Measurements from ENCODE around the gene CAMK2G. TPM values are rescaled to one million over a fixed set of nuclear protein-coding genes. Genes with fewer than 3 reads are reported as not detected.

CAMK2G gene
- total RNA-seq, 4 donors from 2014 or later, result 72.0 to 131 (median 83.0) TPM

DNA sequence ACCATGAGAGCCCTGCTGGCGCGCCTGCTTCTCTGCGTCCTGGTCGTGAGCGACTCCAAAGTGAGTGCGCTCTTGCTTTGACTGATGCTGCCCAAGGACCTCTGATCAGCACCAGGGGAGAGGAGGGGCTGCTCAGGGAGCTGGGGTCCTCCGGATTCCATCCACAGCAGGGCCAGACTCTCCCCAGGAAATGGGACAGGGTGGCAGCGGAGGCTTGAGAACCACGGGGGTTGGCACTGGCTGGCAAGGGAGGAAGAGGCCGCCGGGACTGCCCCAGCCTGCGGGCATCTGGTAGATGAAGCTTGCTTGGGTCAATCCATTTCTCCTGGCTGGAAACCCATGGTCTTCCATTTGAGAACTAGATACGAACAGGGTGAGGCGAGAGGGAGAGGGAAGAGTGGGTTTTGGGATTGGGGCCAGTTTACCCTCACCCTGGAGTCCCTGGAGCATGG lies 37.2 kb upstream of the CAMK2G start:
- H3K4me3 ChIP-seq, result peak overlapping the region; percentile 48 to 71 (median 58)
- H3K27me3 ChIP-seq, result peaks cover 15% of the 10 kb centered on the region
- no peaks in the 10 kb centered on the region for H3K36me3 ChIP-seq
- WGBS, 2 donors (ENCODE audit: low coverage in 1 of 2), result 22% methylated on average over 8 of the region's 14 CpGs; no CpG with 5 or more reads in 1 of the 2 donors
- DNase-seq, result no peak
- H3K27ac ChIP-seq, result peak overlapping the region; percentile 61 to 82 (median 76)
- TF ChIP-seq POLR2A (IDR thresholded peaks at IDR 0.05), result no peak
- TF ChIP-seq, protein P1, sequence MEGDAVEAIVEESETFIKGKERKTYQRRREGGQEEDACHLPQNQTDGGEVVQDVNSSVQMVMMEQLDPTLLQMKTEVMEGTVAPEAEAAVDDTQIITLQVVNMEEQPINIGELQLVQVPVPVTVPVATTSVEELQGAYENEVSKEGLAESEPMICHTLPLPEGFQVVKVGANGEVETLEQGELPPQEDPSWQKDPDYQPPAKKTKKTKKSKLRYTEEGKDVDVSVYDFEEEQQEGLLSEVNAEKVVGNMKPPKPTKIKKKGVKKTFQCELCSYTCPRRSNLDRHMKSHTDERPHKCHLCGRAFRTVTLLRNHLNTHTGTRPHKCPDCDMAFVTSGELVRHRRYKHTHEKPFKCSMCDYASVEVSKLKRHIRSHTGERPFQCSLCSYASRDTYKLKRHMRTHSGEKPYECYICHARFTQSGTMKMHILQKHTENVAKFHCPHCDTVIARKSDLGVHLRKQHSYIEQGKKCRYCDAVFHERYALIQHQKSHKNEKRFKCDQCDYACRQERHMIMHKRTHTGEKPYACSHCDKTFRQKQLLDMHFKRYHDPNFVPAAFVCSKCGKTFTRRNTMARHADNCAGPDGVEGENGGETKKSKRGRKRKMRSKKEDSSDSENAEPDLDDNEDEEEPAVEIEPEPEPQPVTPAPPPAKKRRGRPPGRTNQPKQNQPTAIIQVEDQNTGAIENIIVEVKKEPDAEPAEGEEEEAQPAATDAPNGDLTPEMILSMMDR (IDR thresholded peaks at IDR 0.05), result no peak
- TF ChIP-seq EP300 (IDR thresholded peaks at IDR 0.05; ENCODE audit: low read depth), result no peak
- TF ChIP-seq POLR2AphosphoS5 (IDR thresholded peaks at IDR 0.05), result no peak
- H3K9me3 ChIP-seq, result no peaks in the 10 kb centered on the region
- peaks cover 6 to 62% (median 43%) of the 10 kb centered on the region in 4 donors for H3K4me1 ChIP-seq
- in situ Hi-C loops (cut with MboI; ENCODE audit: low pct_ligation_motif_present in 1 of 4, low pct_unique_long_range_greater_than_20kb in 1 of 4, low sequenced_read_pairs in 3 of 4) (no loop called here), intact Hi-C loops (cut with DNase I; ENCODE audit: low total_unique reads) (loop anchor here (1.0 kb wide), 1 partner anchor 27 kb away; no protein-coding TSS in a partner anchor)

DNA sequence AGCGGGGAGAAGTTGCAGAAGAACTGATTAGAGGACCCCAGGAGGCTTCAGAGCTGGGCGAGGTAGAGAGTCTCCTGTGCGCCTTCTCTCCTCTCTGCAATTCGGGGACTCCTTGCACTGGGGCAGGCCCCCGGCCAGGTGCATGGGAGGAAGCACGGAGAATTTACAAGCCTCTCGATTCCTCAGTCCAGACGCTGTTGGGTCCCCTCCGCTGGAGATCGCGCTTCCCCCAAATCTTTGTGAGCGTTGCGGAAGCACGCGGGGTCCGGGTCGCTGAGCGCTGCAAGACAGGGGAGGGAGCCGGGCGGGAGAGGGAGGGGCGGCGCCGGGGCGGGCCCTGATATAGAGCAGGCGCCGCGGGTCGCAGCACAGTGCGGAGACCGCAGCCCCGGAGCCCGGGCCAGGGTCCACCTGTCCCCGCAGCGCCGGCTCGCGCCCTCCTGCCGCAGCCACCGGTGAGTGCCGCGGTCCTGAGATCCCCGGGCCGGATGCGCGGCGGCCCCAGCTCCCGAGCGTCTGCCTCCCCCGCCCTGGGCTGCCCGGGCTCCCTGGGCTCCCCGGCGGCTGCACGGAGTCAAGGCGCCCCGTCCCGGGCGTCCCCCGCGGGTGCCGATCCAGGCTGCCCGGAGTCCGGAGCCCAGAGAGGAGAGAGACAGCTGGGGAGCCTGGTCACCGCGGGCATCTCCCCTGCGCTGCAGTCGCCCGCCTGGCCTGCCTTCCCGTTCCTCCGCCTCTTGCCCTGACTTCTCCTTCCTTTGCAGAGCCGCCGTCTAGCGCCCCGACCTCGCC lies 36.6 kb upstream of the CAMK2G start, which contains the start of gene PLAU:
Gene PLAU, plus strand, starts transcription at position 369 of the 789 bp plus-strand sequence. CDS start 424 bp downstream, outside the sequence.
- 0% methylated on average over 62 of the region's 74 CpGs; no CpG with 5 or more reads in 1 of the 2 donors for WGBS, 2 donors (ENCODE audit: low coverage in 1 of 2)
- Histone ChIP-seq H3K27me3 (peaks cover 15% of the 10 kb centered on the region), H3K4me3 (peak within 1 kb of the TSS; percentile 48 to 71 (median 58)), H3K9me3 (no peaks in the 10 kb centered on the region), H3K4me1 (peaks cover 6 to 67% (median 45%) of the 10 kb centered on the region in 4 donors), H3K27ac (peak within 1 kb of the TSS; percentile 61 to 82 (median 76)), H3K36me3 (no peaks in the 10 kb centered on the region)
- in situ Hi-C loops (cut with MboI; ENCODE audit: low pct_ligation_motif_present in 1 of 4, low pct_unique_long_range_greater_than_20kb in 1 of 4, low sequenced_read_pairs in 3 of 4) (no loop called here), intact Hi-C loops (cut with DNase I; ENCODE audit: low total_unique reads) (no loop called here)
- peak; percentile 8 for TF ChIP-seq POLR2A (IDR thresholded peaks at IDR 0.05)
- TF ChIP-seq, protein P1 (IDR thresholded peaks at IDR 0.05), result no peak
- TF ChIP-seq EP300 (IDR thresholded peaks at IDR 0.05; ENCODE audit: low read depth), result no peak
- TF ChIP-seq POLR2AphosphoS5 (IDR thresholded peaks at IDR 0.05), result no peak
- peak; percentile 44 for DNase-seq

DNA sequence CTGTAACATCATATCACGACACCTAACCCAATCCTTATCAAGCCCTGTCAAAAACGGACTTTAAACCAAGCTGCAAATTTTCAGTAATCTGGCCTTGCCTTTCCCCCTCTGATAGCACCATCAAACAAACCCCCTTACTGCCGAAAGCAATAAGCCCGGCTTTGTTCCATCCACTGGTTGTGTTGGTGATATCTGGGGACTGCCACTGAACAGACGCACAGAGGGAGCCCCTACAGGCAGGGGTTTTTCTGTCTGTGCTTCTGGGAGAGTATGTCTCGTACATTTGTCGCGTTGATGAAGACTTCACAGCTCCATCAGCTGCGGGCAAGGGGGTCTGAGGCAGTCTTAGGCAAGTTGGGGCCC lies 36.0 kb upstream of the CAMK2G start:
- no peak for DNase-seq
- intact Hi-C loops (cut with DNase I; ENCODE audit: low total_unique reads) (no loop called here), in situ Hi-C loops (cut with MboI; ENCODE audit: low pct_ligation_motif_present in 1 of 4, low pct_unique_long_range_greater_than_20kb in 1 of 4, low sequenced_read_pairs in 3 of 4) (no loop called here)
- Histone ChIP-seq H3K36me3 (no peaks in the 10 kb centered on the region), H3K4me1 (peaks cover 6 to 62% (median 42%) of the 10 kb centered on the region in 4 donors), H3K4me3 (peak overlapping the region; percentile 48 to 71 (median 58)), H3K27me3 (peaks cover 15% of the 10 kb centered on the region), H3K9me3 (no peaks in the 10 kb centered on the region), H3K27ac (peak overlapping the region; percentile 61 to 82 (median 76))
- 12 to 36% methylated on average over 2 to 9 of the region's 9 CpGs for WGBS, 2 donors (ENCODE audit: low coverage in 1 of 2)
- TF ChIP-seq POLR2A (IDR thresholded peaks at IDR 0.05) (no peak), EP300 (IDR thresholded peaks at IDR 0.05; ENCODE audit: low read depth) (no peak), POLR2AphosphoS5 (IDR thresholded peaks at IDR 0.05) (no peak)
- TF ChIP-seq, protein P1 (IDR thresholded peaks at IDR 0.05), result no peak

DNA sequence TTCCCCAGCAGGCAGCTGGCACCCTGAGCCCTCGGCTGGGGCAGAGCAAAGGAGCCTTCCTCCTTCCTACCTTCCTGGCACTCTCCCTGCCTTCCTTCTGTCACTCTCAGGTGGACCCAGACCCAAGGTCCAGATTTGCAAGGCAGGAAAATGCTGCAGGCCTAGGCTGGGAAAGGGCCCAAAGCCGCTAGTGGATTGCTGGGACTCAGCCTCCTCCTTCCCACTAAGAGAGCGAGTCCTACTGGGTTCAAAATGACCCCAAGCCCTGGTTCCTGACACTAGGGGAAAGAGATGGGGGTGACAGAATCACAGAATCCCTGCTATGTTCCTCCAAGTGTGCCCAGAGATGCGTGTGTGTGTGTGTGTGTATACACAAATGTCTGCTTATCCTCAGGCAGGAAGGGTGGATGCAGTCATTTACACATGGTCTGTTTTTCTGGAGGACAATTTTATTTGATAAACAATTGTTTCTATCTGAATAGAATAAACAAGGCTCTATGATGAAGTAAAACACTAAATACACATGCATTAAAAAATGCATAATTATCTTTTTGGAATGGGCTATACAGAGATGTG lies 35.3 kb upstream of the CAMK2G start:
- Histone ChIP-seq H3K27me3 (peaks cover 15% of the 10 kb centered on the region), H3K4me1 (peaks cover 6 to 59% (median 42%) of the 10 kb centered on the region in 4 donors), H3K9me3 (no peaks in the 10 kb centered on the region), H3K36me3 (no peaks in the 10 kb centered on the region), H3K27ac (peak overlapping the region; percentile 61 to 81 (median 72)), H3K4me3 (no peak overlapping the region)
- no peak for TF ChIP-seq POLR2A (IDR thresholded peaks at IDR 0.05)
- TF ChIP-seq POLR2AphosphoS5 (IDR thresholded peaks at IDR 0.05), result no peak
- TF ChIP-seq, protein P1 (IDR thresholded peaks at IDR 0.05), result no peak
- TF ChIP-seq EP300 (IDR thresholded peaks at IDR 0.05; ENCODE audit: low read depth), result no peak
- WGBS, 2 donors (ENCODE audit: low coverage in 1 of 2), result 63% methylated on average over 4 of the region's 4 CpGs; no CpG with 5 or more reads in 1 of the 2 donors
- in situ Hi-C loops (cut with MboI; ENCODE audit: low pct_ligation_motif_present in 1 of 4, low pct_unique_long_range_greater_than_20kb in 1 of 4, low sequenced_read_pairs in 3 of 4), result no loop called here
- DNase-seq, result no peak
- intact Hi-C loops (cut with DNase I; ENCODE audit: low total_unique reads), result no loop called here
